H1 (cell line): ENCODE results near the gene IGSF11. TPM values are rescaled to one million over a fixed set of nuclear protein-coding genes. Genes with fewer than 3 reads are reported as not detected.

Experiments used
- CTCF ChIA-PET: fragments of 300-600 bp; sonication (Branson Sonifier 250); formaldehyde crosslinking; loops from one replicate; lab custom pipeline; 2021; ENCODE audit not compliant: partially characterized antibody; lab: Charles Lee
- POLR2A ChIA-PET: fragments of 300-600 bp; sonication (Branson Sonifier 250); formaldehyde crosslinking; loops from one replicate; lab custom pipeline; 2021; ENCODE audit warnings: inconsistent platforms; ENCODE audit not compliant: partially characterized antibody; lab: Charles Lee
- DNase-seq, 2 experiments: peaks; one replicate each; pipeline versions ENCODE4 v3.0.0 to v3.0.0-alpha.2; 2010 to 2022; ENCODE audit warnings: low spot score in 2 of 2, low read depth in 1 of 2, mixed read lengths in 1 of 2
- FAIRE-seq: peaks from 2 replicates; lab custom pipeline; 2011; peaks lifted over from hg19 to GRCh38; lab: Jason Lieb, UNC
- H2AFZ ChIP-seq: 2 replicates; pipeline ENCODE4 v1.8.1; 2012; ENCODE audit warnings: low read length, inconsistent platforms
- H2AK5ac ChIP-seq: 2 replicates; pipeline ENCODE4 v1.6.1; 2013; ENCODE audit warnings: low read depth, low read length
- H2BK120ac ChIP-seq: replicated peaks from 2 replicates; pipeline ENCODE3; 2013; ENCODE audit warnings: low read depth, low read length, inconsistent platforms
- H2BK12ac ChIP-seq: 2 replicates; pipeline ENCODE4 v1.6.1; 2013; ENCODE audit warnings: low read depth, low read length
- H2BK15ac ChIP-seq: 2 replicates; pipeline ENCODE4 v1.6.1; 2013; ENCODE audit warnings: low read length
- H2BK20ac ChIP-seq: 2 replicates; pipeline ENCODE4 v1.6.1; 2013; ENCODE audit warnings: low read length
- H2BK5ac ChIP-seq: 2 replicates; pipeline ENCODE4 v1.6.1; 2013; ENCODE audit warnings: low read depth, low read length
- H3K14ac ChIP-seq: 2 replicates; pipeline ENCODE4 v1.6.1; 2013; ENCODE audit warnings: inconsistent platforms; ENCODE audit not compliant: insufficient read length
- H3K18ac ChIP-seq: 2 replicates; pipeline ENCODE4 v1.6.1; 2013; ENCODE audit warnings: low read length; ENCODE audit errors: extremely low read depth
- H3K23ac ChIP-seq: 2 replicates; pipeline ENCODE4 v1.6.1; 2013; ENCODE audit warnings: inconsistent platforms; ENCODE audit not compliant: insufficient read length
- H3K23me2 ChIP-seq: 2 replicates; pipeline ENCODE4 v1.6.1; 2013; ENCODE audit warnings: low read depth, low read length
- H3K27ac ChIP-seq: 2 replicates; pipeline ENCODE4 v1.6.1; 2011; ENCODE audit warnings: low read depth, low read length, inconsistent platforms
- H3K27me3 ChIP-seq, 4 experiments: replicated peaks in 1 of 4; 1 replicate in 1 of 4; 2 replicates in 3 of 4; pipeline versions ENCODE4 v1.6.1 to v1.8.1; 2011 to 2013; ENCODE audit warnings: low read length in 3 of 4, mild to moderate bottlenecking in 3 of 4, inconsistent platforms in 2 of 4, mixed read lengths in 2 of 4, moderate library complexity in 1 of 4; ENCODE audit not compliant: control insufficient read depth in 3 of 4, insufficient read depth in 3 of 4; ENCODE audit errors: extremely low read depth in 1 of 4
- H3K36me3 ChIP-seq, 4 experiments: 2 replicates each; pipeline versions ENCODE4 v1.6.1 to v1.8.1; 2011 to 2013; ENCODE audit warnings: mild to moderate bottlenecking in 4 of 4, low read length in 3 of 4, moderate library complexity in 2 of 4, control low read depth in 1 of 4, inconsistent platforms in 1 of 4; ENCODE audit not compliant: insufficient read depth in 4 of 4, control insufficient read depth in 2 of 4
- H3K4ac ChIP-seq: replicated peaks from 2 replicates; pipeline ENCODE3; 2013; ENCODE audit warnings: low read length, low read depth, mixed read lengths, inconsistent platforms; ENCODE audit not compliant: insufficient read length
- H3K4me1 ChIP-seq, 4 experiments: replicated peaks in 1 of 4; 1 replicate in 1 of 4; 2 replicates in 3 of 4; pipeline versions ENCODE4 v1.6.1 to v1.8.1; 2011 to 2013; ENCODE audit warnings: low read length in 3 of 4, inconsistent platforms in 2 of 4, mixed read lengths in 1 of 4; ENCODE audit not compliant: insufficient read depth in 4 of 4, control insufficient read depth in 3 of 4
- H3K4me2 ChIP-seq, 2 experiments: 2 replicates each; pipeline versions ENCODE4 v1.6.1 to v1.8.1; 2011 to 2013; ENCODE audit warnings: low read depth in 2 of 2, low read length in 2 of 2, control low read depth in 1 of 2, inconsistent platforms in 1 of 2, mild to moderate bottlenecking in 1 of 2; ENCODE audit not compliant: insufficient read depth in 1 of 2
- H3K4me3 ChIP-seq, 4 experiments: fragments of 200-600, 300-600 bp in 1 of 4; sonication (generic), shearing (Covaris generic), sonication (Bioruptor Twin) in 1 of 4; 2 replicates each; pipeline versions ENCODE4 v1.5.1 to v1.8.1; 2011 to 2016; ENCODE audit warnings: low read length in 4 of 4, low read depth in 3 of 4, control low read depth in 2 of 4, inconsistent platforms in 2 of 4, mild to moderate bottlenecking in 2 of 4, mixed read lengths in 1 of 4, moderate library complexity in 1 of 4; ENCODE audit not compliant: insufficient read depth in 2 of 4; ENCODE audit errors: extremely low read depth in 1 of 4
- H3K56ac ChIP-seq: replicated peaks from 2 replicates; pipeline ENCODE3; 2013; ENCODE audit warnings: low read depth, mild to moderate bottlenecking, mixed read lengths, low read length, inconsistent platforms; ENCODE audit not compliant: insufficient read length
- H3K79me1 ChIP-seq: 2 replicates; pipeline ENCODE4 v1.6.1; 2013; ENCODE audit warnings: low read depth, low read length, control low read depth
- H3K79me2 ChIP-seq, 2 experiments: 2 replicates each; pipeline versions ENCODE4 v1.6.1 to v1.8.1; 2012 to 2013; ENCODE audit warnings: low read length in 2 of 2, mild to moderate bottlenecking in 2 of 2, inconsistent platforms in 1 of 2; ENCODE audit not compliant: insufficient read depth in 2 of 2, control insufficient read depth in 1 of 2
- H3K9ac ChIP-seq, 4 experiments: replicated peaks in 1 of 4; 1 replicate in 1 of 4; 2 replicates in 3 of 4; pipeline versions ENCODE4 v1.6.1 to v1.8.1; 2011 to 2013; ENCODE audit warnings: low read depth in 3 of 4, low read length in 3 of 4, control low read depth in 2 of 4, mild to moderate bottlenecking in 2 of 4, moderate library complexity in 2 of 4, inconsistent platforms in 1 of 4; ENCODE audit errors: extremely low read depth in 1 of 4
- H3K9me3 ChIP-seq, 2 experiments: 2 replicates each; pipeline versions ENCODE4 v1.6.1 to v1.8.1; 2012 to 2013; ENCODE audit warnings: mild to moderate bottlenecking in 2 of 2, moderate library complexity in 2 of 2, control low read depth in 1 of 2, inconsistent platforms in 1 of 2, low read depth in 1 of 2, low read length in 1 of 2, mixed read lengths in 1 of 2; ENCODE audit not compliant: insufficient read depth in 2 of 2
- H4K20me1 ChIP-seq, 2 experiments: replicated peaks in 1 of 2; 2 replicates each; pipeline versions ENCODE3 to v1.8.1; 2011 to 2013; ENCODE audit warnings: inconsistent platforms in 2 of 2, low read length in 2 of 2, mild to moderate bottlenecking in 1 of 2; ENCODE audit not compliant: insufficient read depth in 2 of 2, control insufficient read depth in 1 of 2
- H4K5ac ChIP-seq: 2 replicates; pipeline ENCODE4 v1.6.1; 2013; ENCODE audit warnings: low read length, low read depth, mixed read lengths, inconsistent platforms; ENCODE audit not compliant: insufficient read length
- H4K8ac ChIP-seq: 2 replicates; pipeline ENCODE4 v1.8.0; 2013; ENCODE audit warnings: mild to moderate bottlenecking, moderate library complexity, low read length, inconsistent platforms; ENCODE audit not compliant: insufficient read depth; ENCODE audit errors: extremely low read depth
- H4K91ac ChIP-seq: replicated peaks from 2 replicates; pipeline ENCODE3; 2013; ENCODE audit warnings: low read length, mixed read lengths, inconsistent platforms; ENCODE audit not compliant: insufficient read length
- ATF2 ChIP-seq: IDR thresholded peaks from 2 replicates; pipeline ENCODE4 v1.6.1; 2012; ENCODE audit warnings: low read length, inconsistent platforms
- CHD2 ChIP-seq: IDR thresholded peaks from 2 replicates; pipeline ENCODE4 v1.6.1; 2012; ENCODE audit warnings: low read length, improper control_type of control experiment
- JUND ChIP-seq: IDR thresholded peaks from 2 replicates; pipeline ENCODE4 v1.6.1; 2011; ENCODE audit warnings: mild to moderate bottlenecking, improper control_type of control experiment, low read length
- POLR2AphosphoS5 ChIP-seq: IDR thresholded peaks from 2 replicates; pipeline ENCODE4 v1.6.1; 2011; ENCODE audit warnings: low read depth, low read length
- RXRA ChIP-seq: IDR thresholded peaks from 2 replicates; pipeline ENCODE4 v1.6.1; 2011; ENCODE audit warnings: low read depth, mild to moderate bottlenecking, low read length, moderate library complexity; ENCODE audit not compliant: insufficient read depth
- SIRT6 ChIP-seq: IDR thresholded peaks from one replicate; pipeline ENCODE4 v1.7.1; 2012; ENCODE audit warnings: low read length, inconsistent platforms
- SUZ12 ChIP-seq: fragments of 200-600 bp; sonication (generic); IDR thresholded peaks from 2 replicates; pipeline ENCODE4 v1.6.1; 2012; ENCODE audit warnings: mild to moderate bottlenecking, inconsistent platforms, low read length, moderate library complexity, mixed read lengths
- TEAD4 ChIP-seq: IDR thresholded peaks from 2 replicates; pipeline ENCODE4 v1.6.1; 2012; ENCODE audit warnings: low read depth, low read length, inconsistent platforms, mixed read lengths
- USF2 ChIP-seq: IDR thresholded peaks from 2 replicates; pipeline ENCODE4 v1.6.1; 2011; ENCODE audit warnings: low read length, improper control_type of control experiment
- WGBS, 2 experiments: shearing (Covaris generic) in 1 of 2; methylation state at CpG; one replicate each; pipeline versions ENCODE4 v1.1.6 to v1.1.7; 2013 to 2015; ENCODE audit warnings: low lambda C conversion rate in 2 of 2, mixed read lengths in 2 of 2, inconsistent platforms in 1 of 2, low coverage in 1 of 2, missing lambda C conversion rate in 1 of 2; ENCODE audit not compliant: insufficient replicate concordance in 2 of 2, insufficient coverage in 1 of 2, insufficient read length in 1 of 2; ENCODE audit errors: extremely low coverage in 1 of 2, missing lambda C conversion rate in 1 of 2; 5-methylcytosine and 5-hydroxymethylcytosine counted together
- polyA plus RNA-seq, 7 experiments: library from polyadenylated mRNA; depleted of rRNA in 3 of 7; stranded (reverse) in 5 of 7; unstranded in 2 of 7; fragments of >200 nt in 5 of 7; fragments of 200-250 nt in 2 of 7; gene quantifications; 1 replicate in 5 of 7; 2 replicates in 1 of 7; 4 replicates in 1 of 7; pipeline versions ENCODE4 v1.2.1 to v1.2.3, GENCODE V29; 2011 to 2013; ENCODE audit warnings: missing spikeins in 2 of 7, mixed read lengths in 2 of 7
- total RNA-seq: library from RNA; stranded (reverse); fragmentation: NEBNext Ultra II Directional; extraction: Animal tissue kit (Norgen Biotek cat#: 25700); gene quantifications from 2 replicates; pipeline ENCODE4 v1.2.1, GENCODE V29; 2021

The IGSF11 gene
- total and polyA plus RNA-seq, 2 of the 8 experiments (the other 6 are each of a cell fraction or from before 2014, with no cell fraction given) = 1.1 to 4.1 TPM

DNA sequence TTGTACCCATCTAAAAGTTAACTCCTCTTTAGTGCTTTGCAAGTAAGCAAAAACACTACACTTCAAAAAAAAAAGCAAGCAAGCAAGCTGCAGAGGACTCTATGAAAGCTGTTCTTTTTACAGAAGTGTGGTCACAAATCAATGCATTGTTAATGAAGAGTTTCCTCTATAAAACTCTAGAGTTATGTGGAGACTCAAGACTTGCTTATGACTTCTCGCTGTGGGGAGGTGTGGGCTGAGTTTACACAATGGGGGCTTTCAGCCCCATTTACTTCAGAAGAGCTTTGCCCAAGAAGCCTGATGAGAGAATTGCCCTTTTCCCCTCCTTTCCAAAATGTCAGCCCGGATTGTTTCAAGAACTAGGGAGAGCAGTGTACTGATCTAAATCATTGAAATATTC, 144.4 kb downstream of the IGSF11 start:
- Histone ChIP-seq H3K18ac (no peak overlapping the region), H3K4me2 (no peak overlapping the region), H4K8ac (no peak overlapping the region), H2BK5ac (no peak overlapping the region), H2BK12ac (no peak overlapping the region), H3K79me2 (no peaks in the 10 kb centered on the region), H3K9me3 (no peaks in the 10 kb centered on the region), H2AFZ (no peak overlapping the region), H3K56ac (no peak overlapping the region), H4K20me1 (no peaks in the 10 kb centered on the region), H3K14ac (no peak overlapping the region), H3K27me3 (no peaks in the 10 kb centered on the region), H3K4me3 (no peak overlapping the region), H3K36me3 (no peaks in the 10 kb centered on the region), H4K91ac (no peak overlapping the region), H2BK20ac (no peak overlapping the region), H3K23ac (no peak overlapping the region), H2BK120ac (no peak overlapping the region), H2BK15ac (no peak overlapping the region), H4K5ac (no peak overlapping the region), H3K23me2 (no peaks in the 10 kb centered on the region), H2AK5ac (no peak overlapping the region), H3K4me1 (no peaks in the 10 kb centered on the region), H3K9ac (no peak overlapping the region), H3K4ac (no peak overlapping the region), H3K27ac (no peak overlapping the region), H3K79me1 (no peaks in the 10 kb centered on the region)
- FAIRE-seq (no peak), DNase-seq (no peak)
- CTCF ChIA-PET = interaction anchor here (0.7 to 4.7 kb wide), 3 partner anchors 8 to 208 kb away, joined by 3 to 46 read pairs (median 21); no protein-coding TSS in a partner anchor
- POLR2A ChIA-PET = interaction anchor here (1.4 kb wide), 1 partner anchor 17 kb away, joined by 3 read pairs; no protein-coding TSS in a partner anchor
- 86% methylated on average over 2 of the region's 2 CpGs; no CpG with 5 or more reads in 1 of the 2 experiments for WGBS, 2 experiments
- no peak for TF ChIP-seq ATF2
- no peak for TF ChIP-seq SIRT6
- TF ChIP-seq POLR2AphosphoS5 = no peak
- no peak for TF ChIP-seq CHD2
- TF ChIP-seq USF2 = no peak
- TF ChIP-seq TEAD4 = no peak
- TF ChIP-seq RXRA = no peak
- TF ChIP-seq SUZ12 = no peak
- TF ChIP-seq JUND = no peak
